SK-N-SH (cell line): ENCODE results near the gene HIVEP2.

Experiments used
- IRF3 ChIP-seq: fragments of 150-350 bp; IDR thresholded peaks from 2 replicates; pipeline ENCODE4 v1.6.1; 2016; ENCODE audit warnings: mild to moderate bottlenecking, low read depth, low read length
- MAX ChIP-seq: IDR thresholded peaks from 2 replicates; pipeline ENCODE4 v1.4.0; 2012; ENCODE audit warnings: low read depth
- POLR2AphosphoS5 ChIP-seq: IDR thresholded peaks from 2 replicates; pipeline ENCODE4 v1.6.1; 2012; ENCODE audit warnings: low read depth, low read length
- RAD21 ChIP-seq: IDR thresholded peaks from 2 replicates; pipeline ENCODE4 v1.6.1; 2012; ENCODE audit warnings: mild to moderate bottlenecking, low read length
- RXRA ChIP-seq: IDR thresholded peaks from 2 replicates; pipeline ENCODE4 v1.4.0; 2012; ENCODE audit warnings: low read depth, mild to moderate bottlenecking, borderline replicate concordance
- ZBTB33 ChIP-seq: IDR thresholded peaks from 2 replicates; pipeline ENCODE4 v1.4.0; 2012; ENCODE audit warnings: low read depth, borderline replicate concordance
- TF ChIP-seq, protein P1 (sequence below): fragments of 200-600 bp; sonication (generic); IDR thresholded peaks from 2 replicates; pipeline ENCODE4 v1.6.1; 2017; ENCODE audit warnings: antibody characterized with exemption, mild to moderate bottlenecking, moderate library complexity

DNA sequence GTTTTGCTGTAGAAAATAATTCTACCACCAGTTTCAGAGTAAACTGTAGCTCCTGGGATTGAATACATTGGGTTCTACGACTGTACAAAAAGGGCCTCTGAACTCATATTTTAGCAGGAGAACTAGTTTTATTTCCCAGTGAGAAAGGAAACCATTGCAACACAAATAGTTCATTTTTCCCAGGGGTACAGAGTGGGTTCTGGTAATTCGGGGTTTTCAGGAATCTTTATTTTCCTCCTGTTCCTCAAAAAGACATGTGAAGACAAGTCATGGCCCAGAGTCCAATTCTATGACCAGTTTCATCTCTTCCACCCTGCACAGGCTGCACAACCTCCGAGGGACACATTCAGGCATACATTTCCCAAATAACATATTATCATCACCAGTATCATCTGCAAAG, 222.1 kb downstream of the HIVEP2 start:
- TF ChIP-seq RAD21 = no peak
- TF ChIP-seq, protein P1, sequence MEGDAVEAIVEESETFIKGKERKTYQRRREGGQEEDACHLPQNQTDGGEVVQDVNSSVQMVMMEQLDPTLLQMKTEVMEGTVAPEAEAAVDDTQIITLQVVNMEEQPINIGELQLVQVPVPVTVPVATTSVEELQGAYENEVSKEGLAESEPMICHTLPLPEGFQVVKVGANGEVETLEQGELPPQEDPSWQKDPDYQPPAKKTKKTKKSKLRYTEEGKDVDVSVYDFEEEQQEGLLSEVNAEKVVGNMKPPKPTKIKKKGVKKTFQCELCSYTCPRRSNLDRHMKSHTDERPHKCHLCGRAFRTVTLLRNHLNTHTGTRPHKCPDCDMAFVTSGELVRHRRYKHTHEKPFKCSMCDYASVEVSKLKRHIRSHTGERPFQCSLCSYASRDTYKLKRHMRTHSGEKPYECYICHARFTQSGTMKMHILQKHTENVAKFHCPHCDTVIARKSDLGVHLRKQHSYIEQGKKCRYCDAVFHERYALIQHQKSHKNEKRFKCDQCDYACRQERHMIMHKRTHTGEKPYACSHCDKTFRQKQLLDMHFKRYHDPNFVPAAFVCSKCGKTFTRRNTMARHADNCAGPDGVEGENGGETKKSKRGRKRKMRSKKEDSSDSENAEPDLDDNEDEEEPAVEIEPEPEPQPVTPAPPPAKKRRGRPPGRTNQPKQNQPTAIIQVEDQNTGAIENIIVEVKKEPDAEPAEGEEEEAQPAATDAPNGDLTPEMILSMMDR = no peak
- TF ChIP-seq MAX = no peak
- no peak for TF ChIP-seq ZBTB33
- TF ChIP-seq IRF3 = no peak
- TF ChIP-seq POLR2AphosphoS5 = no peak
- no peak for TF ChIP-seq RXRA
